D341Med (cell line): Measurements from ENCODE around the gene ARL6IP1.

ENCODE experiments used
- DNase-seq: peaks from one replicate; pipeline ENCODE4 v3.0.0; 2012; ENCODE audit warnings: low spot score

Gene ARL6IP1

DNA sequence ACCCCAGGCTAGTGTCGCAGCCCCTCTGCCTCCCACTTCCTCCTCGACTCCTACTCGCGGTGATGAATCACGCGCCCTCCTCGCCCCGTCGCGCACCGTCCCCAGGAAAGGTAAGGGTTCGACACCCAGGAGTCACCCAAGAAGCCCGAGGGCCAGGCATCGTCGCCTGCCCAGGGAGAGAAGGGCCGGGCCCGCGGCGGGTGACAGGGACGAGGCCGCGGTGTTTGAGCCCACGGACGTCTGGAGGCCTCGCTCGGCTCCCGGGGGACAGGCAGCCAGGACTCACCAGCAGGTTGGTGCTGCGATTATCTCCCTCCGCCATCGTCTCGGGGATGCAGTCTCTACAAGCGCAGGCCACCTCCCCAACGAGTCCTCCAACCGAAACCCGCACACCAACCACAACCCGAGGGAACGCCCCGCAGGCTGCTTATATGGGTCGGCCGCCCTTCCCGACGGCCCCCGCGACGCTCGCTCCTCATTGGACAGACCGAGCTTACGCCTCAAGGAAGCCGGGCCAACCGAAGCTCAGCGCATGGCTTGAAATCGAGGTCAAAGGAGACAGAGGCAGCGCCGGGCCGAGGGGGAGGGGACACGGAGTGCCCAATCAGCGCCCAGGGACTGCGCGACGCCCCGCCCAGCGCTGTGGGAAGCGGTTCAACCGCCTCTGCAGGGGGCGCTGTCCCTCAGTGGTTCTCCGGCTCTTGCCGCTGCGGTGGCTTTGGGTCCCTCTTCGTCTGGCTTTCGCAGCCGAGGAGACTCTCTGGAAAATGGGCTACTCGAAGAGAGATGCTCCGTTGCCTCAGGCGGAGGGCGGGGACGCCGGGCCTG lies at the start of gene ARL6IP1:
ARL6IP1 (minus strand) TSS at position 405 of the 828 bp plus-strand sequence; CDS start at position 322, 83 bp downstream.
- DNase-seq = peak; percentile 95

DNA sequence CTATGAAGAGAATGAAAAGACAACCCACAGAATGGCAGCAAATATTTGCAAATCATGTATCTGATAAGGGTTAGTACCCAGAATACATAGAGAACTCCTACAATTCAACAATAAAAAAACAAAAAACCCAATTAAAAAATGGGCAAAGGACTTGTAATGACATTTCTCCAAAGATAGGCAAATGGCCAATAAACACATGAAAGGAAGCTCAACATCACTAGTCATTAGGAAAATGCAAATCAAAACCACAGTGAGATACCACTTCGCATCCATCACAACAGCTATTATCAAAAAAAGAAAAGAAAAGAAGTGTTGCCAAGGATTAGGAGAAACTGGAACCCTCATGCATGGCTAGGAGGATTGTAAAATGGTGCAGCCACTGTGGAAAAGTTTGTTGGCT lies 45.1 kb upstream of the ARL6IP1 start:
- no peak for DNase-seq

DNA sequence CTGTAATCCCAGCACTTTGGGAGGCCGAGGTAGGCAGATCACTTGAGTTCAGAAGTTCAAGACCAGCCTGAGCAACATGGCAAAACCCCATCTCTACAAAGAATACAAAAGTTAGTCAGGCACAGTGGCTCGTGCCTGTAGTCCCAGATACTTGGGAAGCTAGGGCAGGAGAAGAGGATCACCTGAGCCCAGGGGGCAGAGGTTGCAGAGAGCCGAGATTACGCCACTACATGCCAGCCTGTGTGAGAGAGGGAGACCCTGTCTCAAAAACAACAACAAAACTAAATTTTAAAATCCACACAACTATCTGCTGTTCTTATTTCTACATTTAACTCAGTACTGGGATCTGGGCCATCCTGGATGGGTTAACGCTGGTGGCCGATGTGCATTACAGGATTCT lies 41.2 kb upstream of the ARL6IP1 start:
- no peak for DNase-seq

DNA sequence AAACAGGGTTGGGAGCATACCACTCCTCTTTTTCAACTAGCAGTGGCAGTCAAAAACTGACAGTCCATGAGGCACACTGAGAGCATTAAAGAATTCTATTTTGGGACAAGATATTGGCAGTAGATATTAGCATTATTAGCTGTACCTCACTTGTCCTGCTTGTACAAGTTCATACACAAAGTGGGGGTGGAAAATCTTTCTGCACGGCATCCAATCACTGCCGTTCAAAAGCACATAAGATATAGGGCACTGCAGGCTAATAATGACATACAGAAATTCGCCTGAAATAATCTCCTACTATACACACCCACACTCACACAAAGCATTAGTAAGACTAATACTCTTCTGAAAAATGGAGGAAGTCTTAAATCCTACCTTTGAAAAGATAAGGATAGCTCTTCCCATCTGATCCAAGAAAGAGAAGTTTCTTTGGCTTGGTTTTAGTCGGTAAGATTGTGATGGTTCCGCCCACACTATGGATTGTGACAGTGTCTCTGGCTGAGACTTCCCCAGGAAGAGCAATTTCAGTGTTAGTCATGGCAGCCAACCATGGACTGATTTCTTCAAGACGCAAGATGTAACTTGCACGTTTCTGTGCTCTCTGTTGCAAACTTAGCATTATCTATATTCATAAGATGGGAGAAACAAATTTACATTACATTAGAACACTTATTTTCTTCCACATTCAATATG lies 40.6 kb upstream of the ARL6IP1 start:
- no peak for DNase-seq

- no peak for DNase-seq
Observed at GRCh38 chr16:18839555-18839954, 38.2 kb upstream of the ARL6IP1 start.

DNA sequence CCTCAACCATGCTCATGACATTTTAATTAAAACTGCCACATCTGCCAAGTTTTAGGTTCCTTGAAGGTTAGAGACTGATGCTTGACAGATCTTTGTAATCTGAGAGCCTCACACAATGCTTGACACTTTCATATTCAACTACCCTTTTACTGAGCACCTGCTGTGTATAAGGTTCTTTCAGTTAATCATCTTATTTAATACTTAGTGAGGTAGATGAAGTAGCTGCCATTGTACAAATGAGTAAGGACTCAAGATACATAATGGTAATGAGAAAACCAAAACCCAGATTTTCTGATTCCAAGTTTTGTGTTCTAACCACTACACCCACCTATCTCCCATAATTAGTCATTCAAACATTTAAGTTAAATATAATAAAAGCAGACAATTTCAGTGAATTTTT lies 35.4 kb upstream of the ARL6IP1 start:
- no peak for DNase-seq

DNA sequence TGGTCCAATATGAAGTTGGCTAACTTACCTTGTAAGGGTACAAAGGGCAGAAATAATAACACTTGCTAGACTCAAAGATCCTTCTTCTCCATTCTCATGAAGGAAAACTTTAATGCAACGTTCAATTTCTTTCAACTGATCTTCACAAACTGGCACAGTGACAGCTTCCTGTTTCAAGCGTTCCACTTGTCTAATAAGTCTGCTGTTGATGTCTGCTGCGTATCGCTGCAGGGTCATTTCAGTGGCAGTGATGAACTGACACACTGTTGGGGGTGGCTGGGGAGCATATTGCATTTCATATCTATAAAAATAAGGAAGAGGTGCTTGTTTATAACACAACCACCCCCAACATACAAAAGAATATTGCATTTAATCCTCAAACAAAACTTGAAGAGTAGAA lies 33.5 kb upstream of the ARL6IP1 start:
- no peak for DNase-seq

DNA sequence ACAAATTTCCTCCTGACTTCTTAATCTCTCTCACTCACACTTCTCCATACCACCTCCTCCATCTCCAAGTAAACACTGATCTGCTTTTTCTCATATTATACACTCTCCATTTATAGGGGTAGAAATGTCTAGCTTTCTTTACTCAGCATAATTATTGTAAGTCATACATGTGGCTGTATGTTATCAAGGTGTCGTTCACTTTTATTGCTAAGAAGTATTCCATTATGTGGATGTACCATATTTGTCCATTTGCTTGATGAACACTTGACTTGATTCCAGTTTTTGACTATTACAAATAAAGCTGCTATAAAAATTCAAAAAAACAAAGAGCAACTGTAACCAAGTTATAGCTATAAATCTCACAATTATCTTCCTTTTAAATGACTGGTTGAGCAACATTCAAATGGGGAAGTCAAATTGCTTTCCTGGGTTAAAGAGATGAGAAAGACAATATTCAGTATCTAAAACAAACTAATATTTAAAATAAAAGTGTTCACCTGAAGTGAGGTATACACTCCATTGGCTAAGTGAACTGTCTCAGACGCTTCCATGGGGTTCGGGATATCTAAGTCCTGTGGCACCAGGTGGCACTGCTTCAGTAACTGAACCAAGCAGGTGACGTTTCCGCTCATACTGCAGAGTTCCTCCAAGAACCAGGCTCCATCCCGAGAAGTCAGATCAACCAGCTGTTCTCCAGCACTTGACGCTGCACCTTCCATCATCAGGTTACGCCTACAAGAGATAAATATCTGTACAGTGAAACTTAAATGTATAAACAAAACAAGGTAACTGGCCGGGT lies 32.6 kb upstream of the ARL6IP1 start:
- DNase-seq = no peak

DNA sequence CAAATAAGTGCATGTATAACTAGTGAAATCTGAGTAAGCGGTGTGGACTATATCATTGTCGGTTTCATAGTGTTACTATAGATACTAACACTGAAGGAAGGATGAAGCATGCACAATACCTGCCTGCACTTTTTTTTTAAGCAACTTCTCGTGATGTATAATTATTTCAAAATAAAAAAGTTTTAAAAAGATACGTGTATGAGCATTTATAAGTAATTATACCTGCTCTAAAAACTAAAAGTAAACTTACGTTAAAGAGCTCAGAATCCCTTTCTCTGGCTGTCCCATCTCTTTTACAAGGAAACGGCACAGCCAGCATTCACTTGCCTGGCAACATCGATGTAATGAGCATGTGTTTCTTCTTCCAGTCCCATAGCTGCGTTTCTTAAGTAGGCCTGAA lies 31.3 kb upstream of the ARL6IP1 start:
- no peak for DNase-seq

- DNase-seq = peak; percentile 34
Observed at GRCh38 chr16:18832006-18832405, 30.7 kb upstream of the ARL6IP1 start.

GRCh38 chr16:18829251-18829650 lies 27.9 kb upstream of the ARL6IP1 start:
- no peak for DNase-seq

- DNase-seq = no peak
Observed at GRCh38 chr16:18827890-18828289, 26.5 kb upstream of the ARL6IP1 start.

DNA sequence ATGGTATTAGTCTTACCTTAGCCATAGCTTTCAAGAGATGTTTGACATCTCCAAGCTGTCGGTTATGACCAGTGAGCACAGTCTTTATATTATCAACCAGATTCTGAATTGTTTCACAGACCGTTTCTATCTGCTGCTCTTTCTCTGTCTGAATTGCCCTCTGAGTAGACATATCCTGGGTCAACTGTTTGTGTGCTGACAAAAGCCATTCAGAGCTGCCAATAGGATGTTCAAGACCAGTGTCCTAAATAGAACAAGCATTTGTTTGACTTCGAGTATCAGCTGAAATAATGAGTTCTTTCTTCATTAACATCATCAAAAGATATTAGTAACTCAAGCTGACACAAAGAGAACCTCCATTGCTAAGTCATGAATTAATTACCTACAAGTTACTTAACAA lies 14.9 kb upstream of the ARL6IP1 start:
- no peak for DNase-seq

DNA sequence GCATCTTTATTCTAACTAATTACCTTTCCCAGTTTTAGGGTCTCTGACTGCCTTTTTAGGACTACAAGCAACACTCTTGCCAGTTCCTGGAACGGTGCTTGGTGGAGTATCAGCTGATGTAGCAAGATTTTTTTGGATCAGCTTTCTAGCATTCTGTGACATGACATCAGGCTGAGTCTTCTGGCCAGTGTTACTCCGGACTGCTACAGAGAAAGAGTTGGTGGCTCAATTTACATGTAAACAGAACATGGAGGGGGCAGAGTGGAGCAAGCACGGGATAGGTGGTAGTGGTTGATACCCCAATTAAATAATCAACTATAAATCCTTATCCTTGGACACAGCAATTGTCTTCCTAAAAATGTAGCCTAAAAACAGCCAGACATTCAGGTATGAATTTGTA lies 10.6 kb upstream of the ARL6IP1 start:
- DNase-seq = no peak

DNA sequence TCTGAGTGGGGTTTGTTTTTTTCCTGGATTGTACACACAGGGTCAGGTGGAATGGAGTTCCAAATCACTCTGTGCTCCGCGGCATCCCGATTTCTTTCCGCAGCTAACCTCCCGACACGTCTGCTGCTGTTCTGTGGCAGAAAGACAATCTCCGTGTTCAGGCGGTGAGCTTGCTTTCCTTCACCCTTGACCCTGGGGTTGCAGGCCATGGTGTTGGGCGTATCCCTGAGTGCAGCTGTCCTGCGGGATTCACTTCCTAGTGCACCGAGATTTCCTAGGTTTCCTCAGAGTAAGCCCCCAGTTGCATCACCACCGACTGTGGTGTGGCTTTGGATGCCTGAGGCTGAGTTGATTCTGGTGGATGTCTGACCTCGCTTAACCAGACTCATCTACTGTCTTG lies 7.8 kb upstream of the ARL6IP1 start:
- DNase-seq = no peak

DNA sequence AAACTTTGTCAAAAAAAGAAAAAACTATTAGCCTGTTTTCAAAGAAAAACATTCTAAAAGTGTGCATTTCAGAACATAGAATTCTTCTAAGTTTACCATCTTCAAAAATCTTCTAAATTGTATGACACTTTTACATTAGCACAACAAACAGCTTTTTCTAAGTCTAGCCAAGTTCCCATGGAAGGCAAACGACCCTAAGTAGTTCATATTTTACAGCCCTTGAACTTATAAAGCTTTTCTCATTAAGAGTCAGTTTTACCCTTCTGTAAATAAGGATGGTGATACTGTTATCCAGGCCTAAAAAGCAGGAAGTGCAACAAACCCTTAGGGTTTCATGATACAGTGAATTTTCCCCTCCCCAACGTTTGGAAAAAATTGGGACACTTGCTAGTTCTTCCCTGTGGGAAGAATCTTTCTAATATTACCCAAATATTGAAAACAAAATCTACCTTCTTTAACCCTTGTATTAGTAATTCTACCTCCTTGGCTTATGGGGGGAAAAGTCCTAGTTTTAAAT lies 4.0 kb upstream of the ARL6IP1 start:
- no peak for DNase-seq

GRCh38 chr16:18804540-18804939 lies 3.2 kb upstream of the ARL6IP1 start:
- DNase-seq = no peak

DNA sequence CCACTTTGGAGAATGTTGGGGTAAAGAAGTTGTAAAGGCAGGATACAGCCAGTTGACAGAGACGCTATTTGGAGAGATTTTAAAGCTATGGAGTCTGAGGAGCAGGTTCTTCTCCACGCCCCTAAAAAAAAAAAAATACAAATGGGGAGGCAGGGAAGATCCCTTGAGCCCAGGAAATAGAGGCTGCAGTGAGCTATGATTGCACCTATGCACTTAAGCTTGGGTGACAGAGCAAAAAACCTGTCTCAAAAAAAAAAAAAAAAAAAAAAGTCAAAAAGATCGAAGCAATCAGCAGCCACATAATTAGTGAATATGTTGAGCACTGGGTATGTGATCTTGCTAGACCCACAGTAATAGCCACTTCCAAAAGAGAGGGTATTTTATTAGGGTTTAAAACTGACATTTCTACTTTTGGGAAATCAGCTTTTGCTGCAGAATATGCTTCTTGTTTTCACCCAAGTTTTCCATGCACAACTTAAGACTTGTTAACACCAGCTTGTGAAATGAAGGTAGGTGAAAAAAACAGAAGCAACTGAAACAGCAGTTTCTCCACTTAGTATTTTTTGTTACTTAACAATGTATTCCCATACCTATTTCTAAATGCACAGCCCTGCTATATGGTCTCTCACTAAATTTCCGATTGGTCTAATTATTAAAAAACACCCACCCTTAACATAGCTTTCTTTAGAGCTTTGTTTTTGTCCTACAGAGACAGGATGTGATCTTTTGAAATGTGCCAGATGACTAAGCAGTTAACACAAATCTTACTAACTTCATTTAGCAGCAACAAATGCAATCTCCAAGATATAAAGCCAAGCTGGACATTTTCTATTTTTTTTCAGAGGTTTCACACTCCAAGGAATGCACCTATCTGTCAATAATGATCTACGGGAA lies 2.5 kb upstream of the ARL6IP1 start:
- DNase-seq = no peak

DNA sequence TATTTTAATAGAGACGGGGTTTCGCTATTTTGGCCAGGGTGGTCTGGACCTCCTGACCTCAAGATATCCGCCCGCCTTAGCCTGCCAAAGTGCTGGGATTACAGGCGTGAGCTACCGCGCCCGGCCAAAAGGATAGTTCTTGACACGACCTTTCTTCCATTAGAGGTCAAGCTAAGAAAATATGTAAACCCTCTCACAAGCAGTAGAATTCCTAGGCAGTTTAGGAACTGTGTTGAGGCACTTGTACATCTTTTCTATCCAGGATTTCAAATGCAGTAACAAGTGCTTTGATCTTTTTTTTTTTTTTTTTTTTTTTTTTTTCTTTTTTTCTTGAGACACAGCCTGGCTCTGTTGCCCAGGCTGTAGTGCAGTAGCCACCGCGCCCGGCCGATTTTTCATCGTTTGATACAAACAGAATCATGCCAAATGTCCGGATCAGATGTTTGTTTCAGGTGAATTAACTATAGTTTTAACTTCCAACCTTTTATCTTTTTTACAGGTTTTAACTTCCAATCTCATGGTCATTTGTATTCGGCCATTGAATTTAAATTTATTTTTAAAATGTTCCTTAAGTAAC lies 1.5 kb upstream of the ARL6IP1 start:
- no peak for DNase-seq

GRCh38 chr16:18800775-18801144 lies 589 bp downstream of the ARL6IP1 start:
- DNase-seq = no peak

GRCh38 chr16:18800293-18800692 lies 1.1 kb downstream of the ARL6IP1 start:
- DNase-seq = no peak
